ENCODE measurements around the gene GRB2.
"Not testable (repeated sequence)": the region's sequence is repeated elsewhere in the genome, so short reads cannot be mapped to it uniquely, and the experiment has no call there.

DNA sequence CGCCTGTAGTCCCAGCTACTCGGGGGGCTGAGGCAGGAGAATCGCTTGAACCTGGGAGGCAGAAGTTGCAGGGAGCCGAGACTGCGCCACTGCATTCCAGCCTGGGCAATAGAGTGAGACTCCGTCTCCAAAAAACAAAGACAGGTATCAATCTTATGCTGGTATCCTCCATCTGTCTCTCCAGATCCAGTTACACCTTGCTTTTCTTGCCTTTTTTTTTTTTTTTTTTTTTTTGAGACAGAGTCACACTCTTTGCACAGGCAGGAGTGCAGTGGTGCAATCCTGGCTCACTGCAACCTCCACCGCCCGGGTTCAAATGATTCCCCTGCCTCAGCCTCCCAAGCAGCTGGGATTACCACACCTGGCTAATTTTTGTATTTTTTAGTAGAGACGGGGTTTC, 59.1 kb downstream of the GRB2 start:
- TF ChIP-seq, protein P1, sequence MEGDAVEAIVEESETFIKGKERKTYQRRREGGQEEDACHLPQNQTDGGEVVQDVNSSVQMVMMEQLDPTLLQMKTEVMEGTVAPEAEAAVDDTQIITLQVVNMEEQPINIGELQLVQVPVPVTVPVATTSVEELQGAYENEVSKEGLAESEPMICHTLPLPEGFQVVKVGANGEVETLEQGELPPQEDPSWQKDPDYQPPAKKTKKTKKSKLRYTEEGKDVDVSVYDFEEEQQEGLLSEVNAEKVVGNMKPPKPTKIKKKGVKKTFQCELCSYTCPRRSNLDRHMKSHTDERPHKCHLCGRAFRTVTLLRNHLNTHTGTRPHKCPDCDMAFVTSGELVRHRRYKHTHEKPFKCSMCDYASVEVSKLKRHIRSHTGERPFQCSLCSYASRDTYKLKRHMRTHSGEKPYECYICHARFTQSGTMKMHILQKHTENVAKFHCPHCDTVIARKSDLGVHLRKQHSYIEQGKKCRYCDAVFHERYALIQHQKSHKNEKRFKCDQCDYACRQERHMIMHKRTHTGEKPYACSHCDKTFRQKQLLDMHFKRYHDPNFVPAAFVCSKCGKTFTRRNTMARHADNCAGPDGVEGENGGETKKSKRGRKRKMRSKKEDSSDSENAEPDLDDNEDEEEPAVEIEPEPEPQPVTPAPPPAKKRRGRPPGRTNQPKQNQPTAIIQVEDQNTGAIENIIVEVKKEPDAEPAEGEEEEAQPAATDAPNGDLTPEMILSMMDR (IDR thresholded peaks at IDR 0.05), result not testable (repeated sequence)
- TF ChIP-seq POLR2AphosphoS5 (IDR thresholded peaks at IDR 0.05), result not testable (repeated sequence)

All from prostate gland (tissue), 2 donors.